Measurements from ENCODE around the gene ARHGDIB. TPM values are rescaled to one million over a fixed set of nuclear protein-coding genes. Genes with fewer than 3 reads are reported as not detected.

ARHGDIB gene
- polyA plus RNA-seq, 10 donors: 33.5 to 83.5 (median 45.8) TPM

GRCh38 chr12:14986449-14986848 is 25.0 kb upstream of the ARHGDIB start:
- DNase-seq: no peak

- peak in 2 of 3 donors; percentile 29 to 60 for DNase-seq
These were observed 23.4 kb upstream of the ARHGDIB start for GRCh38 chr12:14984766-14985285.

- no peak for DNase-seq
These were observed 22.6 kb upstream of the ARHGDIB start for GRCh38 chr12:14984036-14984435.

GRCh38 chr12:14982991-14983390 is 21.6 kb upstream of the ARHGDIB start:
- no peak for DNase-seq

- no peak for DNase-seq
These were observed 21.2 kb upstream of the ARHGDIB start for GRCh38 chr12:14982562-14982961.

GRCh38 chr12:14981049-14981448 is 19.6 kb upstream of the ARHGDIB start:
- DNase-seq: no peak

DNA sequence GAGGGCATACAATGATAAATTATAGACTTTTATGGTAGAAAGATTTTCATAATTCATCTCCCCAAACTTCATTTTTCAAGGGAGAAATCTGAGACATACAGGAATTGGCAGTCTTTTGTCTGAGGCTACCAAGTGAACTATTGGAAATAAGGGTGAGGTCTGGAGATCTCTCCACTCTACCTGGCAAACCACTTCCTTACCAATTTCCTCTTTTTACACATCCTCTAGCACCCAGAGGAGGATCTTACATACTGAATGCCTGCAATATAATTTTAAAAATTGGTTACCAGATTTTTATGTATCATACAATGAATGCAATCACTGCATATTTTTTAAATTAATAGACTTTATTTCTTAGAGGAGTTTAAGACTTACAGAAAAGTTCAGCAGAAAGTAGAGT is 18.1 kb upstream of the ARHGDIB start:
- no peak for DNase-seq

- DNase-seq: no peak
These were observed 15.3 kb upstream of the ARHGDIB start for GRCh38 chr12:14976658-14977057.

DNA sequence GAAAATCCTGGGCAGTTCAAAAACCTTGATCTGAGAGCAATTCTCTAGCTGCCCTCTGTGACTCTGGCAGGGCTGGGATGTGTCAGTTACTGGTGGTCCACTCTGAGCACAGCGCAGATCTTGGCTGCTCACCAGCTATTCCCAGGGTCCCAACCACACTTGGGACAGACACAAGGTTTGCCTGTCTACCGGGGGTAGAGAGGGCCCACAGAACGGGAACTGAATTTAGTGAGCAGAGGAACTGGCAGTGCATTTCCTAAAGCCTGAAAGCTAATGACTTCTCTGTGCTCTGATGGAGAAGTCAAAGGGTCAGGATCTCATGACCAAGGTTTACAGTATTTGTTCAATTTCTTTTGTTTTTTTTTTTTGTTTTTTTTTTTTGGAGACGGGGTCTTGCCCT is 14.1 kb upstream of the ARHGDIB start:
- DNase-seq: no peak

GRCh38 chr12:14974633-14975032 is 13.2 kb upstream of the ARHGDIB start:
- DNase-seq: no peak

- no peak for DNase-seq
These were observed 11.4 kb upstream of the ARHGDIB start, which contains the start of gene PDE6H for GRCh38 chr12:14972816-14973215. Gene PDE6H, plus strand, starts transcription at chr12:14973042. Its CDS starts 4,971 bp downstream, at chr12:14978013.

DNA sequence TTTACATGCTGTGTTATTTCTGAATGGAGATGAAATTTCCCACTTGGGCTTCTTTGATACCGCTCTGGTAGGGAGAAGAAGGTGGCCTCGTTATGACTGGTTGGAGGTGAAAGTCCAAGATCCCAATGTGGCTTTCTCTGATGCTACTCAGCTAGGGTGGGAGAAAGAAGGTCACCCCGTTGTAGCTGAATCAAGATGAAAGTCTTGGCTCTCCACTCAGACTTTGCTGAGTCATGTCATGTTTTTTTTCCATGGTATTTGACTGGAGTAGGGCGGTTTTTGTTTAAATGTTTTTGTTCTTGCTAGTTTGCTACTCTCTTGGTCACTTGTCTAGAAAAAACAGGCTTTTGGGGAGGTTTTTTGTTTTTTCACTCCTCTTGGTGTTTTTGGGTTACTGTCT is 9.1 kb upstream of the ARHGDIB start:
- no peak for DNase-seq

DNA sequence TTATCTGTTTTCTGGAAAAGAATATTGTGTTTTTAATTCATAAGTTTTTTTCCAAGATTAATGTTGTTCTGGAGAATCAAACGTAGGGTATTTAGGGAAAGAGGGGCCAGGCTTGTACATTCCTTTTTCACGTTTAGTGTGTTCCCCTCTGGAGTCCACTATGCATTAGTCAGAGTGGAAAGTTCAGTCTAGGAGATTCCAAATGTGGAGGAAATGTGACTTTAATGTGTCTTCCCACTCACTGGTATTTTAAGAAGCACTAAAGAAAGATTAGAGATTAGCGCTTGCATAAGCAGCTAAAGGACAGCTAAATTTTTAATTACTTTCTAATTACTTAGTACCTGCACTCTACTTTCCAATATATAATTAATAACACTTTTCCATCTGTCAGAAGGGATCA is 7.1 kb upstream of the ARHGDIB start:
- DNase-seq: no peak

- DNase-seq: no peak
These were observed 3.8 kb upstream of the ARHGDIB start for GRCh38 chr12:14965221-14965620.

GRCh38 chr12:14964406-14964805 is 3.0 kb upstream of the ARHGDIB start:
- DNase-seq: no peak

DNA sequence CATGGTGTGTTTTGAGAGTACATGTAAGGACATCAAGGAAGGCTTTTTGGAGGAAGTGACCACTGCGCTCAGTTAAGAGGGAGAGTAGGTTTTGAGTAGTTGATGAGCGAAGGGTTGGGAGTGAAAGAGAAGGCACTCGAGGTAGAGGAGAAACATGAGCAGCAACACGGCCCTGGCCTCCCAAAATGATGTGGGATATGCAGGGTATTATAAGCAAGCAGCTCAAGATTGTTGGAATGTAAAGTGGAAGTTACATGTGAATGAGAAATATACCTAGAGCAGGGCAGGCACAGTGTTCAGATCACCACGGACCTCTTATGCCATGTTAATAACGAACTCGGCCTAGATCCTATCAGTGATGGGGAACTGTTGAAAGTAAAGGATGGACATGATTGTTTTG is 2.1 kb upstream of the ARHGDIB start:
- no peak for DNase-seq

- DNase-seq: no peak
These were observed 1.4 kb upstream of the ARHGDIB start for GRCh38 chr12:14962797-14963196.

DNA sequence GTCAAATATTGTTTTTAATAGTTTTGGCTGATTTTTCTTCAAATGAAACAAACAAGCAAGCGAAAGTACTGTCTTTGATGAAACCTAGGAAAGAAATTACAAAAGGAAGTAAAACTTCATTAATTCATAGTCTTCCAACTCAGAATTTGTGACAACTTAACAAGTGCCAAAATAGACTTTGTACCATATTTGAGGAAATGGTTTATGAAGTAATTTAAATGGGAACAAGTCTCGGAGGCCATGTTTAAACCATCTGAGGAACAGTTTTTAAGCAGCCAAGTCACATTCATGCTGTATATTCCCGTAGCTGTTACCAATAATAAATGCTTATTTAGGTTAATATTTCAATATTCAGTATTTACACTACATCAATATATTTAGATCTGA is 745 bp upstream of the ARHGDIB start:
- no peak for DNase-seq

DNA sequence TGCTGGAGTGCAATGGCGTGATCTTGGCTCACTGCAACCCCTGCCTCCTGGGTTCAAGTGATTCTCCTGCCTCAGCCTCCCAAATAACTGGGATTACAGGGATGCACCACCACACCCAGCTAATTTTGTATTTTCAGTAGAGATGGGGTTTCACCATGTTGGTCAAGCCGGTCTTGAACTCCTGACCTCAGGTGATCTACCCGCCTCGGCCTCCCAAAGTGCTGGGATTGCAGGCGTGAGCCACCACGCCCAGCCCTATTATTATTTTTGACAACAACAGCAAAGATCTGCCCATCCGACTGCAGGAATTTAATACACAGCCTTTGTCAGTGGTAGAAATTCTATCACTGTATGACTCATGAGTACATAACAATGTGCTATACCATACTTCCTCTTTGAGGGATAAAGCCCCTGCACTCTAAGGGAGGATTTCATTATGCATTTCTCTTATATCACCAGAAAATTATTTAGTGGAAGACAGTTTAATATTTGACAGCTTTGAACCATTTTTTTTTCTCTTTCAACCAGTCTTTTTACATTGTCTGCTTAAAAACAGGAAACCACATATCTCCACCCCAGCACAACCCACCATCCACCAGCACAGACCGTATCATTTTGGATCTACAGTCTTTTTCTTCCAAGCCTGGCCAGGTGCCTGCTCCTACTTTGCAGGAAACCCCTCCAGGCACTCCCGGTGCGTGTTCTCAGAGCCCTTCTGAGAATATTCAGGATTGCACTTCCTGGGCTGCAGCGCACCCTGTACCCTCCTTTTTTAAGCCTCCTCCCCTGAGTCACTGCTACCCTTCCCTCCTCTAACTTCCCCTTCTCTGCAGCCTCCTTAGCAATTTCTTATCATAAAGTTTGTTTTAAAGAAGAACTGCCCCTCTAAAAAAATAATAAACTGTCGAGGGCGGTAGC is 594 bp downstream of the ARHGDIB start:
- DNase-seq: peak in 2 of 3 donors; percentile 49 to 51

GRCh38 chr12:14959916-14960496 is 1.4 kb downstream of the ARHGDIB start:
- DNase-seq: no peak

DNA sequence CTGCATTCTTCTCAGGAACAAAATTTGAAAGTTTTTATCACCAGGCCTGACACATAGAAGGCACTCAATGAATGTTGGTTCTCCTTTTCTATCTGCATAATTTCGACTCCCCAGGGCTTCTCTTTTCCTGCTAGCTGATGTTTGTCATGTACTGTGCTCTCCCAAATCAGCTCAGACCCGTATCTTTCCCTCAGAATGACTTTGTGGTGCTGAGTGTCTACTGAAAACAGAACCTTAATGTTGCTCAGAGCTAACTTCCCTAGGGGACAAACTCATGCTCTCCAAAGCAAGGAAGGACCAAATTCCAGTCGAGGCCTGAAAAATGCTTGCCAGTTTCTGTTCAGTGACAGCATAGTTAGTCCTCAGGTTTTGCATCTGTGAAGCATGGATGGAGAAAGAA is 1.9 kb downstream of the ARHGDIB start:
- DNase-seq: peak in 1 of 3 donors; percentile 25

- DNase-seq: no peak
These were observed 2.3 kb downstream of the ARHGDIB start for GRCh38 chr12:14959126-14959440.

Data from muscle of back (tissue), 11 donors.